SK-N-SH (cell line): ENCODE measurements around the gene ZC3H4. TPM values are rescaled to one million over a fixed set of nuclear protein-coding genes. Genes with fewer than 3 reads are reported as not detected.

Experiments
- CTCF ChIA-PET: fragments of 300-600, 350-600 bp; formaldehyde crosslinking; extraction: SDS; loops from one replicate; lab custom pipeline; 2021; lab: Yijun Ruan, JAX
- POLR2A ChIA-PET: fragments of 350-600 bp; sonication (Branson Sonifier 250); formaldehyde crosslinking; extraction: SDS; loops from one replicate; lab custom pipeline; 2020; ENCODE audit warnings: antibody characterized with exemption, inconsistent platforms; lab: Yijun Ruan, JAX
- DNase-seq: peaks from one replicate; pipeline ENCODE4 v3.0.0; 2012
- H2AFZ ChIP-seq: fragments of 200-600 bp; sonication (generic); 2 replicates; pipeline ENCODE4 v1.8.1; 2016; ENCODE audit warnings: antibody characterized with exemption, mild to moderate bottlenecking, low read depth
- H3F3A ChIP-seq: fragments of 200-600 bp; sonication (generic); replicated peaks from 2 replicates; pipeline ENCODE3; 2016; ENCODE audit warnings: antibody characterized with exemption, mild to moderate bottlenecking; ENCODE audit not compliant: insufficient read depth
- H3K27ac ChIP-seq, 2 experiments: fragments of 200-500 bp in 1 of 2; fragments of 200-600 bp in 1 of 2; sonication (Bioruptor generic) in 1 of 2; sonication (generic), shearing (Covaris generic) in 1 of 2; 2 replicates each; pipeline versions ENCODE4 v1.5.1 to v1.6.1; 2014 to 2016; ENCODE audit warnings: low read depth in 2 of 2, inconsistent platforms in 1 of 2, low read length in 1 of 2, mild to moderate bottlenecking in 1 of 2, mixed read lengths in 1 of 2
- H3K27me3 ChIP-seq: fragments of 200-600 bp; sonication (generic), shearing (Covaris generic); 2 replicates; pipeline ENCODE4 v1.6.1; 2016; ENCODE audit warnings: mixed run types; ENCODE audit not compliant: insufficient read depth
- H3K36me3 ChIP-seq, 2 experiments: fragments of 200-500 bp in 1 of 2; fragments of 200-600 bp in 1 of 2; sonication (Bioruptor generic) in 1 of 2; sonication (generic) in 1 of 2; replicated peaks in 1 of 2; 2 replicates each; pipeline versions ENCODE3 to v1.5.1; 2014 to 2016; ENCODE audit warnings: low read length in 1 of 2, mild to moderate bottlenecking in 1 of 2; ENCODE audit not compliant: insufficient read depth in 2 of 2, control insufficient read depth in 1 of 2
- H3K4me1 ChIP-seq, 2 experiments: fragments of 200-500 bp in 1 of 2; fragments of 200-600 bp in 1 of 2; sonication (Bioruptor generic) in 1 of 2; sonication (generic), shearing (Covaris generic) in 1 of 2; 2 replicates each; pipeline versions ENCODE4 v1.5.1 to v1.6.1; 2014 to 2016; ENCODE audit warnings: low read depth in 1 of 2, low read length in 1 of 2, mixed run types in 1 of 2; ENCODE audit not compliant: insufficient read depth in 2 of 2, control insufficient read depth in 1 of 2
- H3K4me2 ChIP-seq: fragments of 200-600 bp; sonication (generic), shearing (Covaris generic); 2 replicates; pipeline ENCODE4 v1.6.1; 2017; ENCODE audit warnings: mixed run types
- H3K4me3 ChIP-seq, 2 experiments: fragments of 200-500 bp in 1 of 2; fragments of 200-600 bp in 1 of 2; sonication (Bioruptor generic) in 1 of 2; sonication (generic), shearing (Covaris generic) in 1 of 2; 2 replicates each; pipeline versions ENCODE4 v1.5.1 to v1.8.1; 2014 to 2016; ENCODE audit warnings: low read depth in 2 of 2, inconsistent platforms in 1 of 2, low read length in 1 of 2, mild to moderate bottlenecking in 1 of 2, mixed read lengths in 1 of 2, moderate library complexity in 1 of 2
- H3K79me2 ChIP-seq: fragments of 200-600 bp; sonication (generic); 2 replicates; pipeline ENCODE4 v1.8.1; 2017; ENCODE audit warnings: mild to moderate bottlenecking; ENCODE audit not compliant: insufficient read depth
- H3K9ac ChIP-seq: fragments of 200-600 bp; sonication (generic); 2 replicates; pipeline ENCODE4 v1.6.1; 2017; ENCODE audit warnings: mixed run types
- H3K9me2 ChIP-seq: fragments of 200-600 bp; sonication (generic); 2 replicates; pipeline ENCODE4 v1.6.1; 2017; ENCODE audit warnings: mixed run types
- H3K9me3 ChIP-seq: fragments of 200-600 bp; sonication (generic); 2 replicates; pipeline ENCODE4 v1.6.1; 2017; ENCODE audit warnings: mixed run types, mild to moderate bottlenecking, moderate library complexity
- H4K20me1 ChIP-seq: fragments of 200-600 bp; sonication (generic); 2 replicates; pipeline ENCODE4 v1.6.1; 2017; ENCODE audit warnings: mild to moderate bottlenecking, mixed run types; ENCODE audit not compliant: insufficient read depth
- CTCF ChIP-seq: fragments of 200-600 bp; sonication (generic); IDR thresholded peaks from 2 replicates; pipeline ENCODE4 v1.6.1; 2017; ENCODE audit warnings: antibody characterized with exemption, mild to moderate bottlenecking, moderate library complexity
- ELF1 ChIP-seq: IDR thresholded peaks from 2 replicates; pipeline ENCODE4 v1.4.0; 2012
- EP300 ChIP-seq, 2 experiments: IDR thresholded peaks; 2 replicates each; pipeline versions ENCODE4 v1.4.0 to v1.6.1; 2012; ENCODE audit warnings: borderline replicate concordance in 1 of 2, low read depth in 1 of 2, low read length in 1 of 2
- GATA2 ChIP-seq: sonication (generic); formaldehyde crosslinking; IDR thresholded peaks from 2 replicates; pipeline ENCODE4 v1.5.0; 2020; ENCODE audit warnings: mild to moderate bottlenecking, missing genetic modification reagents
- NFIC ChIP-seq: IDR thresholded peaks from 2 replicates; pipeline ENCODE4 v1.4.0; 2012; ENCODE audit warnings: borderline replicate concordance
- NRF1 ChIP-seq: IDR thresholded peaks from 2 replicates; pipeline ENCODE4 v1.6.1; 2012; ENCODE audit warnings: low read depth, mild to moderate bottlenecking, low read length
- POLR2AphosphoS5 ChIP-seq: IDR thresholded peaks from 2 replicates; pipeline ENCODE4 v1.6.1; 2012; ENCODE audit warnings: low read depth, low read length
- RAD21 ChIP-seq: IDR thresholded peaks from 2 replicates; pipeline ENCODE4 v1.6.1; 2012; ENCODE audit warnings: mild to moderate bottlenecking, low read length
- RCOR1 ChIP-seq: fragments of 150-350 bp; IDR thresholded peaks from 2 replicates; pipeline ENCODE4 v1.6.1; 2017; ENCODE audit warnings: antibody characterized with exemption, low read length
- REST ChIP-seq: IDR thresholded peaks from 2 replicates; pipeline ENCODE4 v1.6.1; 2012; ENCODE audit warnings: mild to moderate bottlenecking, low read depth, low read length, moderate library complexity
- RFX5 ChIP-seq: IDR thresholded peaks from 2 replicates; pipeline ENCODE4 v1.6.1; 2012; ENCODE audit warnings: mild to moderate bottlenecking, improper control_type of control experiment, low read length
- RXRA ChIP-seq: IDR thresholded peaks from 2 replicates; pipeline ENCODE4 v1.4.0; 2012; ENCODE audit warnings: low read depth, mild to moderate bottlenecking, borderline replicate concordance
- TAF1 ChIP-seq: IDR thresholded peaks from 2 replicates; pipeline ENCODE4 v1.6.1; 2012; ENCODE audit warnings: low read depth, mild to moderate bottlenecking, low read length, moderate library complexity, borderline replicate concordance
- TCF12 ChIP-seq: IDR thresholded peaks from 2 replicates; pipeline ENCODE4 v1.4.0; 2012
- WGBS: methylation state at CpG from one replicate; pipeline ENCODE4 v1.1.6; 2017; ENCODE audit warnings: low lambda C conversion rate; 5-methylcytosine and 5-hydroxymethylcytosine counted together
- polyA plus RNA-seq, 3 experiments: library from polyadenylated mRNA; depleted of rRNA; stranded (reverse); fragments of >200 nt; gene quantifications; 2 replicates each; pipeline ENCODE4 v1.2.3, GENCODE V29; 2012

The ZC3H4 gene
- polyA plus RNA-seq, 1 of the 3 experiments (the other 2 are of a cell fraction) = 7.6 TPM

GRCh38 chr19:47143322-47144073 lies 29.9 kb upstream of the ZC3H4 start:
- TF ChIP-seq RFX5 (no peak), ELF1 (no peak), CTCF (no peak), GATA2 (CRISPR knock-in tag) (no peak), RXRA (no peak), TCF12 (no peak)
- ChIA-PET POLR2A (no interaction called here), CTCF (interaction anchor here (0.9 to 3.2 kb wide), 7 partner anchors 18 to 104 kb away, joined by 3 to 11 read pairs (median 6); no protein-coding TSS in a partner anchor)
- H3K9ac ChIP-seq = no peak overlapping the region
- H4K20me1 ChIP-seq = peaks cover 48% of the 10 kb centered on the region
- H3K27me3 ChIP-seq = no peaks in the 10 kb centered on the region
- no peak overlapping the region for H3K4me3 ChIP-seq
- H3K79me2 ChIP-seq = peaks cover 100% of the 10 kb centered on the region
- no peak for DNase-seq
- peaks cover 23 to 36% of the 10 kb centered on the region in 2 experiments for H3K36me3 ChIP-seq
- no peak overlapping the region for H3K27ac ChIP-seq
- no peaks in the 10 kb centered on the region for H3K9me3 ChIP-seq
- no peak overlapping the region for H2AFZ ChIP-seq
- no peaks in the 10 kb centered on the region for H3K9me2 ChIP-seq
- WGBS = 89% methylated on average over 11 of the region's 11 CpGs
- H3K4me2 ChIP-seq = no peak overlapping the region
- peaks cover 0 to 12% of the 10 kb centered on the region in 2 experiments; a peak in 1 of 4 replicates for H3K4me1 ChIP-seq
- H3F3A ChIP-seq = peaks cover 12% of the 10 kb centered on the region

GRCh38 chr19:47142779-47143178 lies 29.2 kb upstream of the ZC3H4 start:
- CTCF ChIA-PET = interaction anchor here (0.9 to 3.2 kb wide), 6 partner anchors 59 to 105 kb away, joined by 3 to 11 read pairs (median 4); no protein-coding TSS in a partner anchor
- POLR2A ChIA-PET = no interaction called here
- no peaks in the 10 kb centered on the region for H3K27me3 ChIP-seq

GRCh38 chr19:47141695-47142094 lies 28.1 kb upstream of the ZC3H4 start:
- H3K9ac ChIP-seq = no peak overlapping the region
- H3K9me3 ChIP-seq = no peaks in the 10 kb centered on the region
- peaks cover 100% of the 10 kb centered on the region for H3K79me2 ChIP-seq
- peaks cover 12% of the 10 kb centered on the region for H3F3A ChIP-seq
- ChIA-PET POLR2A (interaction anchor here (0.7 kb wide), 1 partner anchor 10 kb away, joined by 3 read pairs; no protein-coding TSS in a partner anchor), CTCF (interaction anchor here (2.0 to 3.2 kb wide), 2 partner anchors 69 to 102 kb away, joined by 9 to 11 read pairs; no protein-coding TSS in a partner anchor)
- H3K9me2 ChIP-seq = no peaks in the 10 kb centered on the region
- H3K4me3 ChIP-seq = no peak overlapping the region
- H3K27ac ChIP-seq = peak overlapping the region in 1 of 2 experiments; percentile 62; a peak in 1 of 4 replicates
- no peak for DNase-seq
- H2AFZ ChIP-seq = no peak overlapping the region
- H3K4me2 ChIP-seq = no peak overlapping the region
- peaks cover 62% of the 10 kb centered on the region for H4K20me1 ChIP-seq
- H3K36me3 ChIP-seq = peaks cover 17 to 30% of the 10 kb centered on the region in 2 experiments
- H3K27me3 ChIP-seq = no peaks in the 10 kb centered on the region
- H3K4me1 ChIP-seq = peaks cover 0 to 12% of the 10 kb centered on the region in 2 experiments; a peak in 1 of 4 replicates
- TF ChIP-seq EP300 (IDR thresholded peaks at IDR 0.05; ENCODE audit: borderline replicate concordance in 1 of 2, low read depth in 1 of 2, low read length in 1 of 2) (no peak), NRF1 (no peak), NFIC (no peak), RAD21 (no peak), TAF1 (no peak), RFX5 (no peak), REST (no peak)

More at GRCh38 chr19:47142779-47143178, 29.2 kb upstream of the ZC3H4 start:
- Histone ChIP-seq H3K9me3 (no peaks in the 10 kb centered on the region), H3K9ac (no peak overlapping the region), H3F3A (peaks cover 12% of the 10 kb centered on the region), H3K4me2 (no peak overlapping the region), H3K36me3 (peaks cover 20 to 36% of the 10 kb centered on the region in 2 experiments), H3K4me3 (no peak overlapping the region), H3K27ac (no peak overlapping the region), H3K79me2 (peaks cover 100% of the 10 kb centered on the region), H3K9me2 (no peaks in the 10 kb centered on the region), H2AFZ (no peak overlapping the region), H4K20me1 (peaks cover 55% of the 10 kb centered on the region), H3K4me1 (peaks cover 0 to 12% of the 10 kb centered on the region in 2 experiments; a peak in 1 of 4 replicates)
- WGBS = 79% methylated on average over 5 of the region's 5 CpGs
- TF ChIP-seq TCF12 (no peak), RFX5 (no peak), POLR2AphosphoS5 (no peak), RCOR1 (no peak), TAF1 (no peak)
- no peak for DNase-seq
